HG02623 (cell line): ENCODE data around the gene NUMBL.
"Not testable (repeated sequence)": the region's sequence is repeated elsewhere in the genome, so short reads cannot be mapped to it uniquely, and the experiment has no call there.

Experiments
- ATAC-seq: cut with Tn5 transposase; IDR thresholded peaks from one replicate; pipeline ENCODE4 v1.9.1; 2021; ENCODE audit warnings: moderate library complexity; ENCODE audit not compliant: unreplicated experiment

The NUMBL gene

GRCh38 chr19:40690050-40690692 lies at the start of gene NUMBL:
Gene NUMBL, minus strand, starts transcription at chr19:40690651. Its CDS starts 168 bp downstream, at chr19:40690483.
- ATAC-seq, result no peak

GRCh38 chr19:40739030-40739839 lies 48.8 kb upstream of the NUMBL start:
- no peak for ATAC-seq

- ATAC-seq, result no peak
Observed at GRCh38 chr19:40737102-40737644, 46.7 kb upstream of the NUMBL start.

- no peak for ATAC-seq
Observed at GRCh38 chr19:40736661-40737060, 46.2 kb upstream of the NUMBL start.

- ATAC-seq, result no peak
Observed at GRCh38 chr19:40735013-40735771, 44.7 kb upstream of the NUMBL start.

DNA sequence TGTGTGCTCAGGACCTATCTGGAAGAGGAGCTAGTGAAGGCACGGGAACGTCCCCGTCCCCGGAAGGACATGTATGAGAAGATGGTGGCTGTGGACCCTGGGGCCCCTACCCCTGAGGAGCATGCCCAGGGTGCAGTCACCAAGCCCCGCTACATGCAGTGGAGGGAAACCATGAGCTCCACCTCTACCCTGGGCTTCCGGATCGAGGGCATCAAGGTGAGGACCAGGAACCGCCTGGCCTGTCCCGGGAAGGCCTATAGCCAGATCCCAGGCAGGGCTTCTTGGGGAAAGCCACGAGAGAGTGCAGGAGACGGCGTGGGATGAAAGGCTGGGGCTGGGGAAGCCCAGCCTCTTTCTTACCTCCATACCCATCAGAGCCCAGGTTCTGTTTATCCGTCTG lies 42.7 kb upstream of the NUMBL start:
- no peak for ATAC-seq

GRCh38 chr19:40732304-40732703 lies 41.9 kb upstream of the NUMBL start:
- ATAC-seq, result not testable (repeated sequence)

DNA sequence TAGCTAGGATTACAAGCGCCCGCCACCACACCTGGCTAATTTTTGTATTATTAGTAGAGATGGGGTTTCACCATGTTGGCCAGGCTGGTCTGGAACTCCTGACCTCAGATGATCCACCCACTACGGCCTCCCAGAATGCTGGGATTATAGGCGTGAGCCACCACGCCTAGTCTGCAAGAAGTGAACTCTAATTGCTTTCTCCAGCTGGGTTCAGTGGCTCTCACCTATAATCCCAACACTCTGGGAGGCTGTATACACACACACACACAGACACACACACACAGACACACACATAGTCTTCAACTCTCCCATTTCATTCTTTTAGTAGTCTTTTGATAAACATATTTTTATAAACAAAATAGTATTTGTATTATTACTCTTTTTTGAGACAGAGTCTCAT lies 39.6 kb upstream of the NUMBL start:
- ATAC-seq, result not testable (repeated sequence)

DNA sequence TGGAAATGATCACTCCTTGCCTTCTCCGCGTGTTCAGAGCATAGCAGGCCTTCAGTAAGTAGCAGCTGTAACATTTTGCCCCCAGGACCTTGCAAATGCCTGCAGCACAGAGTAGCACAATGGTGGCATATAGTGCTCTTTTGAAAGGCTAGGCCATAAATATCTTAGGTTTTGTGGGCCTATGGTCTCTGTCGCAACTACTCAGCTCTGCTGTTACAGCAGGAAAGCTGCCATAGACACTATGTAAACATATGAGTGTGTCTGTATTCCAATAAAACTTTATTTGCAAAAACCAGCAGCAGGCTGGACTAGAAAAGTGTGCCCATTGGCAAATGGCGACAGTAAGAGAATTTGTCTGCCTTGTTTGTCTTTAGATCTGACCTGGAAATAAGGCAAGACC lies 35.8 kb upstream of the NUMBL start:
- ATAC-seq, result no peak

DNA sequence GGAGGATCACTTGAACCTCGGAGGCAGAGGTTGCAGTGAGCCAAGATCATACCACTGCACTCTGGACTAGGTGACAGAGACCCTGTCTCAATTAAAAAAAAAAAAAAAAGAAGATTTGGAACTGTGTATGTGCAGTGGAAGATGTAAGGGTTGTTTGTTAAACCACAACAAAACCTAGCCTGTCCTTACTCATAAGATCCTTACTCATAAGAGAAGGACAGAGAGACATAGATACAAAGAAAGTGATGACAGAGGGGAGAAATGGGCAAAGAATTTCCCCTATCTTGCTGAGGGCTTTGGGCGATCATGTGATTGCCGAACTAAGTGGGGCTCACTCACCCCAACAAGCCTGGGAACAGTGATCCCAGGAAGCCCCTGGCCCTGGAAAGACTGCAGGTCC lies 34.4 kb upstream of the NUMBL start:
- no peak for ATAC-seq

- ATAC-seq, result no peak
Observed at GRCh38 chr19:40724315-40724714, 33.9 kb upstream of the NUMBL start.

- no peak for ATAC-seq
Observed at GRCh38 chr19:40723661-40724254, 33.3 kb upstream of the NUMBL start.

GRCh38 chr19:40721936-40722661 lies 31.6 kb upstream of the NUMBL start:
- ATAC-seq, result no peak

GRCh38 chr19:40721140-40721486 lies 30.7 kb upstream of the NUMBL start:
- ATAC-seq, result no peak

GRCh38 chr19:40719414-40719894 lies 29.0 kb upstream of the NUMBL start:
- ATAC-seq, result no peak

- ATAC-seq, result no peak
Observed at GRCh38 chr19:40718774-40719391, 28.4 kb upstream of the NUMBL start.

DNA sequence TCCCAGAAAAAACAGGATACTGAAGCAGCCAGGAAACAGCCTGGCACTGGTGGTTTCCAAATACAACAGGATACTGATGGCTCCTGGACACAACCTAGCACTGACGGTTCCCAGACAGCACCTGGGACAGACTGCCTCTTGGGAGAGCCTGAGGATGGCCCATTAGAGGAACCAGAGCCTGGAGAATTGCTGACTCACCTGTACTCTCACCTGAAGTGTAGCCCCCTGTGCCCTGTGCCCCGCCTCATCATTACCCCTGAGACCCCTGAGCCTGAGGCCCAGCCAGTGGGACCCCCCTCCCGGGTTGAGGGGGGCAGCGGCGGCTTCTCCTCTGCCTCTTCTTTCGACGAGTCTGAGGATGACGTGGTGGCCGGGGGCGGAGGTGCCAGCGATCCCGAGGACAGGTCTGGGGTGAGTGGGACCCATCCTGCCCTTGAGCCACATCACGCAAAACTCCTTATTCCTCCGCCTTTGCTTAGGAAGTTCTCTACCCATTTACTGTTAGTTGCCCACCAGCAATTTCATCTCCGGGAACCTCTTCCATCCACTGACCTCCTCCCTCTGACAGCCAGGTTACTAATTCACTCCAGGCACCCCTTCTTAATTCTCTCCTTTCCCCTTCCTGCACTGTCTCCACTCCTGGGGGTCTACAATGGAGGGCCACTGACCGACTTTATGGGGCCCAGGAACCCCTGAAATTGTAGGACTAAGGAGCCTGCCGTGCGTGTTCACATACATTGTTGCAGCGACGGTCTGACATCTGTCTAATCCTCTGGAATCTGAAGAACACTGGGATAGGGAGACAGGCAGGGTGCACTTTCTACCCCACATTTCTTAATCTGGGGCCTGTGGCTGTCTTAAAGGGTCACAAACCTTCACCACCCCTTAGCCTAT lies 27.7 kb upstream of the NUMBL start:
- no peak for ATAC-seq

GRCh38 chr19:40717325-40717879 lies 27.0 kb upstream of the NUMBL start:
- ATAC-seq, result no peak
